KMS-11 (cell line): ENCODE measurements around the gene ADCY5.

ENCODE experiments used
- H2AFZ ChIP-seq: fragments of 200-600 bp; sonication (generic); 2 replicates; pipeline ENCODE4 v1.6.1; 2016; ENCODE audit warnings: antibody characterized with exemption, mixed run types, low read depth
- H3K27ac ChIP-seq: fragments of 200-600 bp; sonication (generic); 2 replicates; pipeline ENCODE4 v1.6.1; 2016; ENCODE audit warnings: mild to moderate bottlenecking, mixed run types
- H3K27me3 ChIP-seq: fragments of 200-600 bp; sonication (generic); 2 replicates; pipeline ENCODE4 v1.6.1; 2017; ENCODE audit warnings: mild to moderate bottlenecking, low read depth, mixed run types, moderate library complexity; ENCODE audit not compliant: insufficient read depth
- H3K36me3 ChIP-seq: fragments of 200-600 bp; sonication (generic); 2 replicates; pipeline ENCODE4 v1.6.1; 2017; ENCODE audit warnings: mild to moderate bottlenecking, mixed run types; ENCODE audit not compliant: insufficient read depth
- H3K4me1 ChIP-seq: fragments of 200-600 bp; sonication (generic); 2 replicates; pipeline ENCODE4 v1.6.1; 2016; ENCODE audit warnings: mild to moderate bottlenecking, low read depth, mixed run types; ENCODE audit not compliant: poor library complexity, severe bottlenecking
- H3K4me2 ChIP-seq: fragments of 200-600 bp; sonication (generic); 2 replicates; pipeline ENCODE4 v1.7.0; 2016; ENCODE audit warnings: mild to moderate bottlenecking, mixed run types
- H3K4me3 ChIP-seq: fragments of 200-600 bp; sonication (generic); IDR thresholded peaks from 2 replicates; pipeline ENCODE4 v1.6.1; 2017; ENCODE audit warnings: low read depth, low read length, mixed read lengths; ENCODE audit not compliant: insufficient read depth
- H3K79me2 ChIP-seq: fragments of 200-600 bp; sonication (generic); 2 replicates; pipeline ENCODE4 v1.6.1; 2016; ENCODE audit warnings: low read depth, mixed run types; ENCODE audit not compliant: insufficient read depth
- H3K9ac ChIP-seq: fragments of 200-600 bp; sonication (generic); 2 replicates; pipeline ENCODE4 v1.6.1; 2016; ENCODE audit warnings: mild to moderate bottlenecking, mixed run types
- H4K20me1 ChIP-seq: fragments of 200-600 bp; sonication (generic); 2 replicates; pipeline ENCODE4 v1.6.1; 2016; ENCODE audit warnings: mild to moderate bottlenecking, mixed run types; ENCODE audit not compliant: insufficient read depth
- CTCF ChIP-seq: fragments of 200-600 bp; sonication (generic); conservative IDR thresholded peaks from 2 replicates; pipeline ENCODE4 v1.6.1; 2017; ENCODE audit warnings: low read depth, mild to moderate bottlenecking, antibody characterized with exemption, low read length, moderate library complexity, mixed read lengths

Gene ADCY5

GRCh38 chr3:123271466-123272159 lies 177.3 kb downstream of the ADCY5 start:
- H3K36me3 ChIP-seq = no peaks in the 10 kb centered on the region
- H3K27ac ChIP-seq = no peak overlapping the region
- TF ChIP-seq CTCF = no peak
- H4K20me1 ChIP-seq = no peaks in the 10 kb centered on the region
- no peak overlapping the region for H3K9ac ChIP-seq
- H3K79me2 ChIP-seq = no peaks in the 10 kb centered on the region
- no peaks in the 10 kb centered on the region for H3K4me1 ChIP-seq
- H3K27me3 ChIP-seq = no peaks in the 10 kb centered on the region
- no peak overlapping the region for H2AFZ ChIP-seq
- H3K4me2 ChIP-seq = no peak overlapping the region
- H3K4me3 ChIP-seq = no peak overlapping the region

- H3K27ac ChIP-seq = no peak overlapping the region
- no peaks in the 10 kb centered on the region for H3K27me3 ChIP-seq
- no peak overlapping the region for H3K4me2 ChIP-seq
- no peak overlapping the region for H2AFZ ChIP-seq
- no peak for TF ChIP-seq CTCF
- no peaks in the 10 kb centered on the region for H4K20me1 ChIP-seq
- H3K79me2 ChIP-seq = no peaks in the 10 kb centered on the region
- H3K9ac ChIP-seq = no peak overlapping the region
- H3K36me3 ChIP-seq = no peaks in the 10 kb centered on the region
- H3K4me3 ChIP-seq = no peak overlapping the region
- no peaks in the 10 kb centered on the region for H3K4me1 ChIP-seq
Observed at GRCh38 chr3:123270818-123271217, 178.1 kb downstream of the ADCY5 start.

GRCh38 chr3:123267821-123268220 lies 181.1 kb downstream of the ADCY5 start:
- no peak overlapping the region for H3K4me2 ChIP-seq
- H3K27ac ChIP-seq = no peak overlapping the region
- no peak overlapping the region for H3K9ac ChIP-seq
- H3K4me1 ChIP-seq = no peaks in the 10 kb centered on the region
- no peaks in the 10 kb centered on the region for H4K20me1 ChIP-seq
- no peaks in the 10 kb centered on the region for H3K27me3 ChIP-seq
- TF ChIP-seq CTCF = no peak
- no peaks in the 10 kb centered on the region for H3K79me2 ChIP-seq
- H3K36me3 ChIP-seq = no peaks in the 10 kb centered on the region
- H2AFZ ChIP-seq = no peak overlapping the region
- H3K4me3 ChIP-seq = no peak overlapping the region

GRCh38 chr3:123263941-123264340 lies 184.9 kb downstream of the ADCY5 start:
- Histone ChIP-seq H2AFZ (no peak overlapping the region), H3K27me3 (no peaks in the 10 kb centered on the region), H3K36me3 (no peaks in the 10 kb centered on the region), H3K79me2 (no peaks in the 10 kb centered on the region), H3K4me2 (no peak overlapping the region), H3K27ac (no peak overlapping the region), H3K4me3 (no peak overlapping the region), H4K20me1 (no peaks in the 10 kb centered on the region), H3K4me1 (peaks cover 13% of the 10 kb centered on the region), H3K9ac (no peak overlapping the region)
- no peak for TF ChIP-seq CTCF
